Measurements from ENCODE around the gene PBX4. TPM values are rescaled to one million over a fixed set of nuclear protein-coding genes. Genes with fewer than 3 reads are reported as not detected.

The PBX4 gene
- total and polyA plus RNA-seq, 2 of the 8 experiments (the other 6 are each of a cell fraction or from before 2014, with no cell fraction given): 3.4 to 3.8 TPM

- no peak for TF ChIP-seq JUND (IDR thresholded peaks at IDR 0.05; ENCODE audit: low read length)
- no peak for TF ChIP-seq CBX5 (IDR thresholded peaks at IDR 0.05; ENCODE audit: low read depth, low read length)
- TF ChIP-seq CTCF (IDR thresholded peaks at IDR 0.05; ENCODE audit: control extremely low read depth in 1 of 3, insufficient read depth in 1 of 3, low read depth in 1 of 3, low read length in 3 of 3): no peak
- TF ChIP-seq CBX8 (IDR thresholded peaks at IDR 0.05; ENCODE audit: borderline replicate concordance, low read depth, low read length): no peak
- TF ChIP-seq SAP30 (IDR thresholded peaks at IDR 0.05; ENCODE audit: insufficient read depth, insufficient replicate concordance, low read length): no peak
- no peak for TF ChIP-seq TAF1 (IDR thresholded peaks at IDR 0.05; ENCODE audit: low read depth, low read length)
- no peak for TF ChIP-seq BCL11A (IDR thresholded peaks at IDR 0.05; ENCODE audit: low read depth in 2 of 2, low read length in 2 of 2)
- no peak for TF ChIP-seq CHD1 (IDR thresholded peaks at IDR 0.05; ENCODE audit: low read depth, low read length)
- TF ChIP-seq HDAC6 (IDR thresholded peaks at IDR 0.05; ENCODE audit: low read depth, low read length): no peak
These were observed 38.7 kb downstream of the PBX4 start (continued) for GRCh38 chr19:19579533-19580361.
